HepG2 (cell line): ENCODE results near the gene CDC6. TPM values are rescaled to one million over a fixed set of nuclear protein-coding genes. Genes with fewer than 3 reads are reported as not detected.
A peak's percentile ranks its signal among the peaks of the same experiment; 100 is the strongest.

Source experiments
- ATF1 ChIP-seq: IDR thresholded peaks from 2 replicates; pipeline ENCODE4 v1.6.1; 2016; ENCODE audit warnings: mild to moderate bottlenecking, control low read depth
- FOXP4 ChIP-seq: sonication (generic); formaldehyde crosslinking; IDR thresholded peaks from 2 replicates; pipeline ENCODE4 v1.4.0; 2020; ENCODE audit warnings: missing genetic modification reagents
- GABPA ChIP-seq, 2 experiments: IDR thresholded peaks; 2 replicates each; pipeline ENCODE4 v1.6.1; 2011 to 2016; ENCODE audit warnings: low read depth in 2 of 2, low read length in 1 of 2, missing biosample characterization in 1 of 2, missing genetic modification characterization in 1 of 2
- GATA4 ChIP-seq: sonication (generic); IDR thresholded peaks from 2 replicates; pipeline ENCODE4 v1.6.1; 2016; ENCODE audit warnings: antibody characterized with exemption, low read depth, borderline replicate concordance
- GZF1 ChIP-seq: sonication (generic); formaldehyde crosslinking; IDR thresholded peaks from 2 replicates; pipeline ENCODE4 v1.5.1; 2020; ENCODE audit warnings: mild to moderate bottlenecking, missing genetic modification reagents
- HOXD1 ChIP-seq: sonication (generic); formaldehyde crosslinking; IDR thresholded peaks from 2 replicates; pipeline ENCODE4 v1.5.0; 2020; ENCODE audit warnings: missing genetic modification reagents
- NR2F6 ChIP-seq, 2 experiments: IDR thresholded peaks; 2 replicates each; pipeline ENCODE4 v1.6.1; 2016; ENCODE audit warnings: antibody characterized with exemption in 1 of 2, mild to moderate bottlenecking in 1 of 2
- PHF21A ChIP-seq: sonication (generic); formaldehyde crosslinking; IDR thresholded peaks from 2 replicates; pipeline ENCODE4 v1.5.0; 2020; ENCODE audit warnings: mild to moderate bottlenecking, missing genetic modification reagents
- SRSF9 ChIP-seq: fragments of 200-400 bp; formaldehyde crosslinking; IDR thresholded peaks from 2 replicates; pipeline ENCODE4 v1.6.1; 2018; ENCODE audit warnings: borderline replicate concordance, mild to moderate bottlenecking, low read depth, low read length; ENCODE audit not compliant: insufficient read depth, poor library complexity, severe bottlenecking
- TAF1 ChIP-seq: sonication (generic); formaldehyde crosslinking; IDR thresholded peaks from 2 replicates; pipeline ENCODE4 v1.4.0; 2020; ENCODE audit warnings: missing genetic modification reagents
- ZBTB33 ChIP-seq: sonication (generic); formaldehyde crosslinking; IDR thresholded peaks from 2 replicates; pipeline ENCODE4 v1.4.0; 2020; ENCODE audit warnings: missing genetic modification reagents
- ZNF253 ChIP-seq: sonication (generic); formaldehyde crosslinking; IDR thresholded peaks from 2 replicates; pipeline ENCODE4 v1.8.0; 2022; ENCODE audit warnings: mild to moderate bottlenecking, missing genetic modification reagents, borderline replicate concordance
- ZNF276 ChIP-seq: sonication (generic); formaldehyde crosslinking; IDR thresholded peaks from 2 replicates; pipeline ENCODE4 v1.4.0; 2020; ENCODE audit warnings: mild to moderate bottlenecking, low read depth, missing genetic modification reagents
- ZNF574 ChIP-seq: sonication (generic); formaldehyde crosslinking; IDR thresholded peaks from 2 replicates; pipeline ENCODE4 v1.4.0; 2020; ENCODE audit warnings: missing genetic modification reagents
- ZNF775 ChIP-seq: sonication (generic); formaldehyde crosslinking; IDR thresholded peaks from 2 replicates; pipeline ENCODE4 v1.4.0; 2020; ENCODE audit warnings: missing genetic modification reagents, mild to moderate bottlenecking, moderate library complexity, borderline replicate concordance
- ZNF83 ChIP-seq: sonication (generic); formaldehyde crosslinking; IDR thresholded peaks from 2 replicates; pipeline ENCODE4 v1.4.0; 2020; ENCODE audit warnings: missing genetic modification reagents, mild to moderate bottlenecking, borderline replicate concordance
- ZNF891 ChIP-seq: sonication (generic); formaldehyde crosslinking; IDR thresholded peaks from 2 replicates; pipeline ENCODE4 v1.5.0; 2020; ENCODE audit warnings: mild to moderate bottlenecking, missing genetic modification reagents
- polyA plus RNA-seq, 8 experiments: library from polyadenylated mRNA; depleted of rRNA in 3 of 8; stranded (reverse) in 7 of 8; unstranded in 1 of 8; fragments of >200 nt; fragmentation: Illumina TruSeq in 4 of 8; extraction: Trizol in 4 of 8; gene quantifications; 2 replicates each; pipeline versions ENCODE4 v1.2.1 to v1.2.3, GENCODE V29; 2011 to 2016; ENCODE audit warnings: low read depth in 4 of 8, missing spikeins in 1 of 8, mixed read lengths in 1 of 8; ENCODE audit not compliant: insufficient read depth in 1 of 8
- total RNA-seq, 5 experiments: library from RNA; depleted of rRNA; stranded (reverse); fragments of >200 nt; fragmentation: Illumina TruSeq; extraction: Trizol; gene quantifications; 2 replicates each; pipeline ENCODE4 v1.2.3, GENCODE V29; 2016; ENCODE audit warnings: low read depth in 1 of 5

Gene CDC6
- total and polyA plus RNA-seq, 2 of the 13 experiments (the other 11 are each of a cell fraction or from before 2014, with no cell fraction given), result 17.4 to 114 TPM

- TF ChIP-seq PHF21A (CRISPR knock-in tag) (peak; percentile 69; the same call in 1 of the 2 replicates), ZNF891 (CRISPR knock-in tag) (peak; percentile 98), GATA4 (no peak), ZBTB33 (CRISPR knock-in tag) (no peak), ZNF276 (no peak), GABPA (IDR thresholded peaks at IDR 0.05; ENCODE audit: low read depth, low read length) (peak; percentile 48), GABPA (CRISPR knock-in tag; IDR thresholded peaks at IDR 0.05; ENCODE audit: low read depth) (peak; percentile 89), ZNF253 (no peak), ZNF574 (peak; percentile 78), NR2F6 (IDR thresholded peaks at IDR 0.05) (0 out of 2 replicates have a peak, but pooled peaks have one; percentile 6), NR2F6 (CRISPR knock-in tag; IDR thresholded peaks at IDR 0.05) (no peak), HOXD1 (CRISPR knock-in tag) (no peak; the same call in 1 of the 2 replicates), TAF1 (CRISPR knock-in tag) (peak; percentile 97), ZNF775 (CRISPR knock-in tag) (no peak), GZF1 (CRISPR knock-in tag) (no peak), SRSF9 (no peak), ZNF83 (CRISPR knock-in tag) (0 out of 2 replicates have a peak, but pooled peaks have one; percentile 35), FOXP4 (CRISPR knock-in tag) (peak; percentile 34), ATF1 (CRISPR knock-in tag) (peak; percentile 86)
Measured at GRCh38 chr17:40287494-40288369, at the start of gene CDC6 (continued).
